ENCODE data around the gene IFI16.
"Not testable (repeated sequence)": the region's sequence is repeated elsewhere in the genome, so short reads cannot be mapped to it uniquely, and the experiment has no call there.

The IFI16 gene

GRCh38 chr1:159067699-159068621 is 58.3 kb downstream of the IFI16 start:
- no peak for DNase-seq

GRCh38 chr1:159068886-159069285 is 59.2 kb downstream of the IFI16 start:
- DNase-seq, result no peak

GRCh38 chr1:159071970-159072582 is 62.4 kb downstream of the IFI16 start:
- DNase-seq, result peak; percentile 67

GRCh38 chr1:159076438-159077119 is 66.9 kb downstream of the IFI16 start, which contains the start of gene AIM2:
AIM2 (minus strand) TSS chr1:159076766; CDS start chr1:159073499, 3,267 bp downstream.
- DNase-seq, result no peak

GRCh38 chr1:159077120-159077961 is 67.6 kb downstream of the IFI16 start:
- DNase-seq, result no peak

GRCh38 chr1:159079525-159079924 is 69.8 kb downstream of the IFI16 start:
- no peak for DNase-seq

GRCh38 chr1:159081626-159082025 is 71.9 kb downstream of the IFI16 start:
- no peak for DNase-seq

- DNase-seq, result no peak
Measured at GRCh38 chr1:159083013-159083412, 73.3 kb downstream of the IFI16 start.

- DNase-seq, result no peak
Measured at GRCh38 chr1:159084152-159084551, 74.4 kb downstream of the IFI16 start.

GRCh38 chr1:159084867-159085266 is 75.2 kb downstream of the IFI16 start:
- DNase-seq, result no peak

- no peak for DNase-seq
Measured at GRCh38 chr1:159088050-159088449, 78.3 kb downstream of the IFI16 start.

- DNase-seq, result no peak
Measured at GRCh38 chr1:159088546-159089183, 79.0 kb downstream of the IFI16 start.

GRCh38 chr1:159089184-159089791 is 79.6 kb downstream of the IFI16 start:
- DNase-seq, result no peak

- no peak for DNase-seq
Measured at GRCh38 chr1:159090286-159091179, 80.8 kb downstream of the IFI16 start.

- DNase-seq, result no peak
Measured at GRCh38 chr1:159091180-159091560, 81.5 kb downstream of the IFI16 start.

- DNase-seq, result no peak
Measured at GRCh38 chr1:159091607-159092031, 81.9 kb downstream of the IFI16 start.

- DNase-seq, result no peak
Measured at GRCh38 chr1:159092036-159092760, 82.5 kb downstream of the IFI16 start.

- DNase-seq, result no peak
Measured at GRCh38 chr1:159098596-159098995, 88.9 kb downstream of the IFI16 start.

GRCh38 chr1:159100589-159100988 is 90.9 kb downstream of the IFI16 start:
- DNase-seq, result no peak

GRCh38 chr1:159103021-159103420 is 93.3 kb downstream of the IFI16 start:
- DNase-seq, result not testable (repeated sequence)
